ENCODE results near the gene ACP5.
"Not testable (repeated sequence)": the region's sequence is repeated elsewhere in the genome, so short reads cannot be mapped to it uniquely, and the experiment has no call there.

Gene ACP5

DNA sequence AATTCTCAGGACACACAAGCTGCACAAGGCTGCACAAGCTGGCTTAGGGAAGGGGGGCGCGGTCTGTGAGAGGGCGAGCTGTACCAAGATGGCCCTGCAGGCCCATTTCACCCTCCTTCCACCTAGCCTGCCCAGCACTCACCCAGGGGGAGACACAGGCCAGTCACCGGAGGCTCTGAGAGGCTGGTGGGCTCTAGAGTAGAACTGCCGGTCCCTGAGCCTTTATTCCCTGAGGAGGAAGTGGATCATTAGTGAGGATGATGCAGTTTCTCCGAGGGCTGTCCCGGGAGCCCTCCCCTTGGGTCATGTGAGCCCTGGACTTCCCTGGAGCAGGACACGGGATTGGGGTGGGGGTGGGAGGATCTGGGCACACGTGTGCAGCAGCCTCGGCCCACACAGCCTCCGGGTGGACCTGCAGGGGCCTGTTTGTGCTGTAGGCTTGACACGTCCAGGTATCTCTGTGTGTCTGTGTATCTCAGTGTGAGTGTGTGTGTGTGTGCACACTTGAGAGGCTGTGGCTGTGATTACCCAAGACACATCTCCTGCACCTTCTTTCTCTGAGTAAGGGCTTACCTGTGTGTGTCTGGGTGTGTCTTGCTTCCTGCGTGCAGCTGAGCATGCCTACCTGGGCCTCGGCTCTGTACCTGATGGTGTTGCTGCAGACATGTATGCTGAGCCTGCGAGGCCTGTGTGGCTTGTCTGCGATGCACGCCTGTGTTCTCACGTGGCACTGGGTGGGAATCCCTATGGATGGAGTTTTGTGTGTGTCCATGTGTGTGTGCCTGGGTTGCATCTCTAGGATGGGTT lies at the start of gene ACP5:
Gene ACP5 (minus strand): TSS at position 195 of the 807 bp plus-strand sequence. CDS start 328 bp downstream, outside the sequence.
- Histone ChIP-seq H3K4me1 (ENCODE audit: control insufficient read depth, insufficient read depth, low read length) (peaks cover 10% of the 10 kb centered on the region; the same call in 1 of the 2 replicates), H3K27me3 (ENCODE audit: control insufficient read depth, insufficient read depth, low read length) (peaks cover 13% of the 10 kb centered on the region), H3K9ac (ENCODE audit: low read depth, low read length) (no peak within 1 kb of the TSS), H3K27ac (ENCODE audit: low read depth, low read length) (no peak within 1 kb of the TSS), H3K4me3 (ENCODE audit: low read depth, low read length) (peak within 1 kb of the TSS; percentile 60), H3K36me3 (ENCODE audit: control insufficient read depth, insufficient read depth, low read length) (no peaks in the 10 kb centered on the region), H3K9me3 (ENCODE audit: control insufficient read depth, insufficient read depth, low read length) (no peaks in the 10 kb centered on the region)

DNA sequence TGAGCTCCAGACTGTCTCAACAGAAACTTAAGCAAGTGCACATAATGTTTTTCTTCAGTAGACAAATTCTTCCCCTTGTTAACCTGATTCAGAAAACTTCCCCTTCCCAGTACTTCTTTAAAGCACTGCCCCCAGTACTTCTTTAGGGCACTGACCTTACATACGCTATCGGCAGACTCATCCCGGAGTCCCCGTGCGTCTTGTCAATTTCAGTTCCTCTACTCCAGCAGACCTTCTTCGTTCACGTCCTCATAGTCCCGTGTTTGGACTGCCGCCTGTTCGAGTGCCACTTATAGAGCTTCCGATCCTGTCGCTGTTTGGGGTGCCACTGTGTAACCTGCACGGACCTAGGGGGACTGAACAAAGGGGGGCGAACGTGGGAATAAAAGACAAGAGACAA lies 48.8 kb upstream of the ACP5 start:
- H3K4me1 ChIP-seq (ENCODE audit: control insufficient read depth, insufficient read depth, low read length): peaks cover 7% of the 10 kb centered on the region; the same call in 1 of the 2 replicates
- no peaks in the 10 kb centered on the region for H3K9me3 ChIP-seq (ENCODE audit: control insufficient read depth, insufficient read depth, low read length)
- no peak overlapping the region for H3K27ac ChIP-seq (ENCODE audit: low read depth, low read length)
- H3K27me3 ChIP-seq (ENCODE audit: control insufficient read depth, insufficient read depth, low read length): peaks cover 8% of the 10 kb centered on the region
- H3K9ac ChIP-seq (ENCODE audit: low read depth, low read length): no peak overlapping the region
- H3K36me3 ChIP-seq (ENCODE audit: control insufficient read depth, insufficient read depth, low read length): no peaks in the 10 kb centered on the region
- H3K4me3 ChIP-seq (ENCODE audit: low read depth, low read length): no peak overlapping the region

DNA sequence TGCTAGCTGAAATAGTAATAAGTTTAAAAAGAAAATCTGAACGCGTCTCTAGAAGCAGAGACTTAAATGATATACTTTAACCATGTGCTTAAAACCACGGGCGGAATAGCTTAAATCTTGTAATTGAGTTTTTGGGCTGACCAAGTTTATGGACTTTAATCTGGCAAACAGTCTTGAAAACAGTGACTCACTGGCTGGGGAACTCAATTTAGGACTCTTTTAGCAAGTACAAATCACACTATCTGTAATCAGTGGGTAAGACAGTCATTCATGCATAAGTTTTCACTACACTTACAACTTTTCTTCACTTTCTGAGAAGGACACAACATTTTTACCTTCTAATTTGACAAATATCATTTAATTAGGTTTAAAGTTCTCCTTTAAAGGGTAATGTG lies 46.6 kb upstream of the ACP5 start:
- H3K9ac ChIP-seq (ENCODE audit: low read depth, low read length): no peak overlapping the region
- peaks cover 16% of the 10 kb centered on the region for H3K36me3 ChIP-seq (ENCODE audit: control insufficient read depth, insufficient read depth, low read length)
- H3K4me1 ChIP-seq (ENCODE audit: control insufficient read depth, insufficient read depth, low read length): peaks cover 7% of the 10 kb centered on the region; the same call in 1 of the 2 replicates
- H3K27me3 ChIP-seq (ENCODE audit: control insufficient read depth, insufficient read depth, low read length): peaks cover 8% of the 10 kb centered on the region
- peak overlapping the region; percentile 59 for H3K4me3 ChIP-seq (ENCODE audit: low read depth, low read length)
- H3K27ac ChIP-seq (ENCODE audit: low read depth, low read length): peak overlapping the region; percentile 49
- H3K9me3 ChIP-seq (ENCODE audit: control insufficient read depth, insufficient read depth, low read length): no peaks in the 10 kb centered on the region

GRCh38 chr19:11622401-11622800 lies 45.0 kb upstream of the ACP5 start:
- not testable (repeated sequence) for H3K27me3 ChIP-seq (ENCODE audit: control insufficient read depth, insufficient read depth, low read length); H3K4me1 ChIP-seq (ENCODE audit: control insufficient read depth, insufficient read depth, low read length); H3K4me3 ChIP-seq (ENCODE audit: low read depth, low read length); H3K27ac ChIP-seq (ENCODE audit: low read depth, low read length); H3K9ac ChIP-seq (ENCODE audit: low read depth, low read length)
- H3K9me3 ChIP-seq (ENCODE audit: control insufficient read depth, insufficient read depth, low read length): peaks cover 16% of the 10 kb centered on the region
- H3K36me3 ChIP-seq (ENCODE audit: control insufficient read depth, insufficient read depth, low read length): peaks cover 33% of the 10 kb centered on the region

- no peak overlapping the region for H3K9ac ChIP-seq (ENCODE audit: low read depth, low read length)
- peaks cover 8% of the 10 kb centered on the region for H3K27me3 ChIP-seq (ENCODE audit: control insufficient read depth, insufficient read depth, low read length)
- H3K4me1 ChIP-seq (ENCODE audit: control insufficient read depth, insufficient read depth, low read length): peaks cover 7% of the 10 kb centered on the region; the same call in 1 of the 2 replicates
- H3K9me3 ChIP-seq (ENCODE audit: control insufficient read depth, insufficient read depth, low read length): peaks cover 32% of the 10 kb centered on the region
- H3K27ac ChIP-seq (ENCODE audit: low read depth, low read length): no peak overlapping the region
- peaks cover 48% of the 10 kb centered on the region for H3K36me3 ChIP-seq (ENCODE audit: control insufficient read depth, insufficient read depth, low read length)
- no peak overlapping the region for H3K4me3 ChIP-seq (ENCODE audit: low read depth, low read length)
These were observed 43.1 kb upstream of the ACP5 start for GRCh38 chr19:11620553-11620952.

DNA sequence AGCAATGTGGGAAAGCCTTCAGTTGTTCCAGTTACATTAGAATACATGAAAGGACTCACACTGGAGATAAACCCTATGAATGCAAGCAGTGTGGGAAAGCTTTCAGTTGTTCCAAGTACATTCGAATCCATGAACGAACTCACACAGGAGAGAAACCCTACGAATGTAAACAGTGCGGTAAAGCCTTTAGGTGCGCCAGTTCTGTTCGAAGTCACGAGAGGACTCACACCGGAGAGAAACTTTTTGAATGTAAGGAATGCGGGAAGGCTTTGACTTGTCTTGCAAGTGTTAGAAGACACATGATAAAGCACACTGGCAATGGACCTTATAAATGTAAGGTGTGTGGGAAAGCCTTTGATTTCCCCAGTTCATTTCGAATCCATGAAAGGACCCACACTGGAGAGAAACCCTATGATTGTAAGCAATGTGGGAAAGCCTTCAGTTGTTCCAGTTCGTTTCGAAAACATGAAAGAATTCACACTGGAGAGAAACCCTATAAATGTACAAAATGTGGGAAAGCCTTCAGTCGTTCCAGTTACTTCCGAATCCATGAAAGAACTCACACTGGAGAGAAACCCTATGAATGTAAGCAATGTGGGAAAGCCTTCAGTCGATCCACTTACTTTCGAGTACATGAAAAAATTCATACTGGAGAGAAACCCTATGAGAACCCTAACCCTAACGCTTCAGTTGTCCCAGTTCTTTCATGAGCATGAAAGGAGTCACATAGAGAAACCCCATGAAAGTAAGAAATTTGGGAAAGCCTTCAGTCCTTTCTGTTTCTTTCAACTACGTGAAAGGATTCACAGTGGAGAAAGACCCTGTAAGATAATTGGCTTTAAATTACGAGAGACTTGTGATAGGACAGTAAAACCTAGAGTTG lies 40.0 kb upstream of the ACP5 start:
- Histone ChIP-seq H3K9ac (ENCODE audit: low read depth, low read length) (no peak overlapping the region), H3K27ac (ENCODE audit: low read depth, low read length) (no peak overlapping the region), H3K4me3 (ENCODE audit: low read depth, low read length) (no peak overlapping the region), H3K36me3 (ENCODE audit: control insufficient read depth, insufficient read depth, low read length) (peaks cover 63% of the 10 kb centered on the region), H3K27me3 (ENCODE audit: control insufficient read depth, insufficient read depth, low read length) (no peaks in the 10 kb centered on the region), H3K9me3 (ENCODE audit: control insufficient read depth, insufficient read depth, low read length) (peaks cover 44% of the 10 kb centered on the region), H3K4me1 (ENCODE audit: control insufficient read depth, insufficient read depth, low read length) (no peaks in the 10 kb centered on the region)

- no peak overlapping the region for H3K4me3 ChIP-seq (ENCODE audit: low read depth, low read length)
- H3K36me3 ChIP-seq (ENCODE audit: control insufficient read depth, insufficient read depth, low read length): peaks cover 36% of the 10 kb centered on the region
- H3K27ac ChIP-seq (ENCODE audit: low read depth, low read length): no peak overlapping the region
- H3K9ac ChIP-seq (ENCODE audit: low read depth, low read length): no peak overlapping the region
- H3K9me3 ChIP-seq (ENCODE audit: control insufficient read depth, insufficient read depth, low read length): peaks cover 36% of the 10 kb centered on the region
- no peaks in the 10 kb centered on the region for H3K27me3 ChIP-seq (ENCODE audit: control insufficient read depth, insufficient read depth, low read length)
- no peaks in the 10 kb centered on the region for H3K4me1 ChIP-seq (ENCODE audit: control insufficient read depth, insufficient read depth, low read length)
These were observed 35.5 kb upstream of the ACP5 start for GRCh38 chr19:11612816-11613511.

DNA sequence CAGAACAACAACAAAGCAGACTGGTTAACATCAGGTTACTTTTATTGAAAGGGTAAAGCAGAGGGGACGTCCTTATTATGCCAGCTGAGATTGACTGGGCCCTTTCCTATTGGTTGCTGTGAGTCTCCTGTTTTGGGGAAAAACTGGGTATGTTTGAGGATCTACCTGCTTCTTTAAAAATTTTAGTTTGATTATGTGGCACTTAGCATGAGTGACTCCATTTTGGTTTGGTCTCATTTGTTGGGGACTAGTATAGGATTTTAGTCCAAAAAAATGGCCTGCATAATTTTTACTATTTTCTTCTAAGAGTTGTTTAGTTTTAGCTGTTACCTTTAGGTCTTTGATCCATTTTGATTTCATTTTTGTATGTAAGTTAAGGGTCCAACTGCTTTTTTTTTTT lies 34.3 kb upstream of the ACP5 start:
- no peaks in the 10 kb centered on the region for H3K4me1 ChIP-seq (ENCODE audit: control insufficient read depth, insufficient read depth, low read length)
- H3K4me3 ChIP-seq (ENCODE audit: low read depth, low read length): no peak overlapping the region
- peaks cover 29% of the 10 kb centered on the region for H3K36me3 ChIP-seq (ENCODE audit: control insufficient read depth, insufficient read depth, low read length)
- H3K27me3 ChIP-seq (ENCODE audit: control insufficient read depth, insufficient read depth, low read length): no peaks in the 10 kb centered on the region
- no peak overlapping the region for H3K9ac ChIP-seq (ENCODE audit: low read depth, low read length)
- H3K27ac ChIP-seq (ENCODE audit: low read depth, low read length): no peak overlapping the region
- peaks cover 25% of the 10 kb centered on the region for H3K9me3 ChIP-seq (ENCODE audit: control insufficient read depth, insufficient read depth, low read length)

- no peaks in the 10 kb centered on the region for H3K4me1 ChIP-seq (ENCODE audit: control insufficient read depth, insufficient read depth, low read length)
- H3K9ac ChIP-seq (ENCODE audit: low read depth, low read length): no peak overlapping the region
- H3K27me3 ChIP-seq (ENCODE audit: control insufficient read depth, insufficient read depth, low read length): no peaks in the 10 kb centered on the region
- no peak overlapping the region for H3K27ac ChIP-seq (ENCODE audit: low read depth, low read length)
- no peak overlapping the region for H3K4me3 ChIP-seq (ENCODE audit: low read depth, low read length)
- H3K36me3 ChIP-seq (ENCODE audit: control insufficient read depth, insufficient read depth, low read length): peaks cover 27% of the 10 kb centered on the region
- peaks cover 23% of the 10 kb centered on the region for H3K9me3 ChIP-seq (ENCODE audit: control insufficient read depth, insufficient read depth, low read length)
These were observed 29.0 kb upstream of the ACP5 start for GRCh38 chr19:11606484-11606883.

- not testable (repeated sequence) for H3K27ac ChIP-seq (ENCODE audit: low read depth, low read length); H3K9me3 ChIP-seq (ENCODE audit: control insufficient read depth, insufficient read depth, low read length); H3K4me3 ChIP-seq (ENCODE audit: low read depth, low read length); H3K4me1 ChIP-seq (ENCODE audit: control insufficient read depth, insufficient read depth, low read length); H3K27me3 ChIP-seq (ENCODE audit: control insufficient read depth, insufficient read depth, low read length); H3K9ac ChIP-seq (ENCODE audit: low read depth, low read length)
- H3K36me3 ChIP-seq (ENCODE audit: control insufficient read depth, insufficient read depth, low read length): peaks cover 19% of the 10 kb centered on the region
These were observed 22.3 kb upstream of the ACP5 start for GRCh38 chr19:11599704-11600103.

Measured in HUES48 (cell line).